ENCODE data around the gene LHFPL3.

The LHFPL3 gene

GRCh38 chr7:104758504-104758903 is 430.1 kb downstream of the LHFPL3 start:
- no peak for DNase-seq (ENCODE audit: low read depth)
- H3K4me3 ChIP-seq (ENCODE audit: low read depth, low read length): no peak overlapping the region
- no peak for TF ChIP-seq CTCF (conservative IDR thresholded peaks at IDR 0.05; ENCODE audit: low read depth, low read length)

- no peak for TF ChIP-seq CTCF (conservative IDR thresholded peaks at IDR 0.05; ENCODE audit: low read depth, low read length)
- DNase-seq (ENCODE audit: low read depth): no peak
- no peak overlapping the region for H3K4me3 ChIP-seq (ENCODE audit: low read depth, low read length)
These were observed 433.5 kb downstream of the LHFPL3 start for GRCh38 chr7:104761892-104762291.

GRCh38 chr7:104767113-104767512 is 438.7 kb downstream of the LHFPL3 start:
- no peak for TF ChIP-seq CTCF (conservative IDR thresholded peaks at IDR 0.05; ENCODE audit: low read depth, low read length)
- H3K4me3 ChIP-seq (ENCODE audit: low read depth, low read length): no peak overlapping the region
- no peak for DNase-seq (ENCODE audit: low read depth)

- TF ChIP-seq CTCF (conservative IDR thresholded peaks at IDR 0.05; ENCODE audit: low read depth, low read length): no peak
- H3K4me3 ChIP-seq (ENCODE audit: low read depth, low read length): no peak overlapping the region
- no peak for DNase-seq (ENCODE audit: low read depth)
These were observed 439.6 kb downstream of the LHFPL3 start for GRCh38 chr7:104767826-104768536.

GRCh38 chr7:104772405-104773345 is 444.3 kb downstream of the LHFPL3 start:
- no peak for TF ChIP-seq CTCF (conservative IDR thresholded peaks at IDR 0.05; ENCODE audit: low read depth, low read length)
- DNase-seq (ENCODE audit: low read depth): no peak
- no peak overlapping the region for H3K4me3 ChIP-seq (ENCODE audit: low read depth, low read length)

- no peak for DNase-seq (ENCODE audit: low read depth)
- TF ChIP-seq CTCF (conservative IDR thresholded peaks at IDR 0.05; ENCODE audit: low read depth, low read length): no peak
- no peak overlapping the region for H3K4me3 ChIP-seq (ENCODE audit: low read depth, low read length)
These were observed 445.4 kb downstream of the LHFPL3 start for GRCh38 chr7:104773796-104774195.
